GM18867 (cell line): ENCODE measurements around the gene ZNF701.
A peak's percentile ranks its signal among the peaks of the same experiment; 100 is the strongest.
"Not testable (repeated sequence)": the region's sequence is repeated elsewhere in the genome, so short reads cannot be mapped to it uniquely, and the experiment has no call there.

ENCODE experiments used
- ATAC-seq: cut with Tn5 transposase; IDR thresholded peaks from one replicate; pipeline ENCODE4 v1.9.1; 2021; ENCODE audit warnings: mild to moderate bottlenecking, moderate library complexity; ENCODE audit not compliant: unreplicated experiment

The ZNF701 gene

GRCh38 chr19:52570000-52570861 lies at the start of gene ZNF701:
Gene ZNF701 (plus strand): TSS chr19:52570287. CDS start chr19:52574148, 3,861 bp downstream.
- peak; percentile 89 for ATAC-seq

GRCh38 chr19:52522551-52522950 lies 47.5 kb upstream of the ZNF701 start:
- ATAC-seq: no peak

- ATAC-seq: no peak
Measured at GRCh38 chr19:52524086-52524485, 46.0 kb upstream of the ZNF701 start.

GRCh38 chr19:52527134-52527955 lies 42.7 kb upstream of the ZNF701 start, which contains the start of gene ZNF808:
Gene ZNF808 (plus strand): TSS chr19:52527668. CDS start chr19:52543285, 15,617 bp downstream.
- ATAC-seq: peak; percentile 90

- ATAC-seq: peak; percentile 10
Measured at GRCh38 chr19:52527956-52528351, 42.1 kb upstream of the ZNF701 start.

GRCh38 chr19:52532480-52532879 lies 37.6 kb upstream of the ZNF701 start:
- no peak for ATAC-seq

GRCh38 chr19:52533901-52534300 lies 36.2 kb upstream of the ZNF701 start:
- ATAC-seq: no peak

- not testable (repeated sequence) for ATAC-seq
Measured at GRCh38 chr19:52535385-52535770, 34.7 kb upstream of the ZNF701 start.

GRCh38 chr19:52535771-52536447 lies 34.2 kb upstream of the ZNF701 start:
- ATAC-seq: peak; percentile 63

- no peak for ATAC-seq
Measured at GRCh38 chr19:52536448-52536800, 33.7 kb upstream of the ZNF701 start.

- ATAC-seq: not testable (repeated sequence)
Measured at GRCh38 chr19:52538815-52539214, 31.3 kb upstream of the ZNF701 start.

GRCh38 chr19:52541176-52541575 lies 28.9 kb upstream of the ZNF701 start:
- ATAC-seq: not testable (repeated sequence)

GRCh38 chr19:52541608-52542007 lies 28.5 kb upstream of the ZNF701 start:
- no peak for ATAC-seq

- ATAC-seq: not testable (repeated sequence)
Measured at GRCh38 chr19:52542541-52542940, 27.5 kb upstream of the ZNF701 start.

GRCh38 chr19:52542984-52543664 lies 27.0 kb upstream of the ZNF701 start:
- ATAC-seq: no peak

- no peak for ATAC-seq
Measured at GRCh38 chr19:52554216-52554971, 15.7 kb upstream of the ZNF701 start.

- no peak for ATAC-seq
Measured at GRCh38 chr19:52557231-52557995, 12.7 kb upstream of the ZNF701 start.

GRCh38 chr19:52558732-52559445 lies 11.2 kb upstream of the ZNF701 start:
- ATAC-seq: not testable (repeated sequence)
